Urinary bladder (tissue), 4 donors: ENCODE data around the gene ABRACL. TPM values are rescaled to one million over a fixed set of nuclear protein-coding genes. Genes with fewer than 3 reads are reported as not detected.

Source experiments
- DNase-seq: peaks from one replicate; pipeline ENCODE4 v3.0.0-alpha.2; 2015; ENCODE audit errors: extremely low spot score
- H3K27ac ChIP-seq: one replicate; pipeline ENCODE4 v1.5.1; 2013; ENCODE audit warnings: low read depth, mild to moderate bottlenecking, moderate library complexity
- H3K36me3 ChIP-seq: one replicate; pipeline ENCODE4 v1.6.1; 2013; ENCODE audit warnings: mild to moderate bottlenecking, moderate library complexity; ENCODE audit not compliant: insufficient read depth
- H3K4me1 ChIP-seq: one replicate; pipeline ENCODE4 v1.6.1; 2013; ENCODE audit warnings: mild to moderate bottlenecking, moderate library complexity; ENCODE audit not compliant: insufficient read depth
- H3K4me3 ChIP-seq: one replicate; pipeline ENCODE4 v1.5.1; 2013; ENCODE audit warnings: low read depth, low read length
- WGBS: extraction: QIAGEN DNeasy Blood & Tissue Kit; methylation state at CpG from one replicate; pipeline ENCODE4 v1.1.7; 2013; 5-methylcytosine and 5-hydroxymethylcytosine counted together
- polyA plus RNA-seq: library from polyadenylated mRNA; stranded (reverse); fragments of 200-250 nt; gene quantifications from one replicate; pipeline ENCODE4 v1.2.3, GENCODE V29; 2013
- total RNA-seq: library from RNA; depleted of rRNA; stranded (reverse); fragments of >200 nt; gene quantifications from one replicate; pipeline ENCODE4 v1.2.3, GENCODE V29; 2014
- donor health status: healthy with polysubstance abuse.
- donor health status: healthy.

ABRACL gene
- total and polyA plus RNA-seq, 2 donors: 30.2 to 33.8 TPM

GRCh38 chr6:139091826-139092225, 63.3 kb downstream of the ABRACL start:
- 82% methylated on average over 1 of the region's 1 CpG for WGBS
- Histone ChIP-seq H3K36me3 (no peaks in the 10 kb centered on the region), H3K27ac (no peak overlapping the region), H3K4me1 (no peaks in the 10 kb centered on the region), H3K4me3 (no peak overlapping the region)
- DNase-seq: no peak

Other genes with a start within 250 kb of the ABRACL start
- gene ECT2L, start 232.7 kb upstream of the ABRACL start, total RNA-seq: 0.21 TPM
- gene ECT2L, start 232.7 kb upstream of the ABRACL start, polyA plus RNA-seq: 0.05 TPM
- gene REPS1, start 40.5 kb upstream of the ABRACL start, total RNA-seq: 96.8 TPM
- gene REPS1, start 40.5 kb upstream of the ABRACL start, polyA plus RNA-seq: 26.6 TPM
- 35.2 TPM for gene HECA, start 106.3 kb downstream of the ABRACL start, total RNA-seq
- 12.5 TPM for gene HECA, start 106.3 kb downstream of the ABRACL start, polyA plus RNA-seq